Measurements from ENCODE around the gene OR51E1. TPM values are rescaled to one million over a fixed set of nuclear protein-coding genes. Genes with fewer than 3 reads are reported as not detected.

The OR51E1 gene
- total RNA-seq, 1 experiment from 2014 or later, result not detected

GRCh38 chr11:4680341-4680740 lies 36.6 kb downstream of the OR51E1 start:
- no peaks in the 10 kb centered on the region for H3F3A ChIP-seq (ENCODE audit: insufficient read depth, low read depth)
- POLR2A ChIA-PET (ENCODE audit: unreplicated experiment), result no interaction called here
- H4K20me1 ChIP-seq (ENCODE audit: insufficient read depth), result no peaks in the 10 kb centered on the region
- H3K4me1 ChIP-seq (replicated peaks; ENCODE audit: insufficient read depth), result no peaks in the 10 kb centered on the region
- H3K27ac ChIP-seq, result no peak overlapping the region
- no peaks in the 10 kb centered on the region for H3K79me2 ChIP-seq (ENCODE audit: low read depth)
- no peaks in the 10 kb centered on the region for H3K36me3 ChIP-seq (ENCODE audit: low read depth)
- no peaks in the 10 kb centered on the region for H3K9me2 ChIP-seq (ENCODE audit: insufficient read depth)
- no peaks in the 10 kb centered on the region for H3K9me3 ChIP-seq (ENCODE audit: insufficient read depth, low read depth)
- no peak for DNase-seq
- intact Hi-C loops (cut with micrococcal nuclease; ENCODE audit: unreplicated experiment), result no loop called here
- no peak overlapping the region for H3K4me3 ChIP-seq
- CTCF ChIA-PET, result no interaction called here
- TF ChIP-seq EZH2 (IDR thresholded peaks at IDR 0.05; ENCODE audit: low read depth), result no peak
- TF ChIP-seq, protein P1, sequence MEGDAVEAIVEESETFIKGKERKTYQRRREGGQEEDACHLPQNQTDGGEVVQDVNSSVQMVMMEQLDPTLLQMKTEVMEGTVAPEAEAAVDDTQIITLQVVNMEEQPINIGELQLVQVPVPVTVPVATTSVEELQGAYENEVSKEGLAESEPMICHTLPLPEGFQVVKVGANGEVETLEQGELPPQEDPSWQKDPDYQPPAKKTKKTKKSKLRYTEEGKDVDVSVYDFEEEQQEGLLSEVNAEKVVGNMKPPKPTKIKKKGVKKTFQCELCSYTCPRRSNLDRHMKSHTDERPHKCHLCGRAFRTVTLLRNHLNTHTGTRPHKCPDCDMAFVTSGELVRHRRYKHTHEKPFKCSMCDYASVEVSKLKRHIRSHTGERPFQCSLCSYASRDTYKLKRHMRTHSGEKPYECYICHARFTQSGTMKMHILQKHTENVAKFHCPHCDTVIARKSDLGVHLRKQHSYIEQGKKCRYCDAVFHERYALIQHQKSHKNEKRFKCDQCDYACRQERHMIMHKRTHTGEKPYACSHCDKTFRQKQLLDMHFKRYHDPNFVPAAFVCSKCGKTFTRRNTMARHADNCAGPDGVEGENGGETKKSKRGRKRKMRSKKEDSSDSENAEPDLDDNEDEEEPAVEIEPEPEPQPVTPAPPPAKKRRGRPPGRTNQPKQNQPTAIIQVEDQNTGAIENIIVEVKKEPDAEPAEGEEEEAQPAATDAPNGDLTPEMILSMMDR (conservative IDR thresholded peaks at IDR 0.05), result no peak
- no peak overlapping the region for H2AFZ ChIP-seq
- no TSS peak for BruUV-seq (replicated peaks)
- H3K4me2 ChIP-seq, result no peak overlapping the region
- H3K27me3 ChIP-seq (ENCODE audit: insufficient read depth, low read depth), result peaks cover 9% of the 10 kb centered on the region

- BruUV-seq (replicated peaks), result no TSS peak
- H3F3A ChIP-seq (ENCODE audit: insufficient read depth, low read depth), result no peaks in the 10 kb centered on the region
- no peak overlapping the region for H3K4me2 ChIP-seq
- H2AFZ ChIP-seq, result no peak overlapping the region
- H3K4me1 ChIP-seq (replicated peaks; ENCODE audit: insufficient read depth), result no peaks in the 10 kb centered on the region
- H3K9me3 ChIP-seq (ENCODE audit: insufficient read depth, low read depth), result no peaks in the 10 kb centered on the region
- no peaks in the 10 kb centered on the region for H4K20me1 ChIP-seq (ENCODE audit: insufficient read depth)
- no peaks in the 10 kb centered on the region for H3K9me2 ChIP-seq (ENCODE audit: insufficient read depth)
- DNase-seq, result no peak
- no peak overlapping the region for H3K4me3 ChIP-seq
- intact Hi-C loops (cut with micrococcal nuclease; ENCODE audit: unreplicated experiment), result no loop called here
- CTCF ChIA-PET, result no interaction called here
- H3K27me3 ChIP-seq (ENCODE audit: insufficient read depth, low read depth), result no peaks in the 10 kb centered on the region
- TF ChIP-seq, protein P1 (conservative IDR thresholded peaks at IDR 0.05), result no peak
- TF ChIP-seq EZH2 (IDR thresholded peaks at IDR 0.05; ENCODE audit: low read depth), result no peak
- no peak overlapping the region for H3K27ac ChIP-seq
- no peaks in the 10 kb centered on the region for H3K36me3 ChIP-seq (ENCODE audit: low read depth)
- POLR2A ChIA-PET (ENCODE audit: unreplicated experiment), result no interaction called here
- H3K79me2 ChIP-seq (ENCODE audit: low read depth), result no peaks in the 10 kb centered on the region
Observed at GRCh38 chr11:4682623-4683419, 39.0 kb downstream of the OR51E1 start.

- no TSS peak for BruUV-seq (replicated peaks)
- Histone ChIP-seq H3K36me3 (ENCODE audit: low read depth) (no peaks in the 10 kb centered on the region), H3F3A (ENCODE audit: insufficient read depth, low read depth) (no peaks in the 10 kb centered on the region), H3K4me2 (no peak overlapping the region), H2AFZ (no peak overlapping the region), H3K4me1 (replicated peaks; ENCODE audit: insufficient read depth) (no peaks in the 10 kb centered on the region), H3K9me3 (ENCODE audit: insufficient read depth, low read depth) (no peaks in the 10 kb centered on the region), H3K27ac (no peak overlapping the region), H3K27me3 (ENCODE audit: insufficient read depth, low read depth) (no peaks in the 10 kb centered on the region), H3K9me2 (ENCODE audit: insufficient read depth) (no peaks in the 10 kb centered on the region), H4K20me1 (ENCODE audit: insufficient read depth) (no peaks in the 10 kb centered on the region), H3K79me2 (ENCODE audit: low read depth) (no peaks in the 10 kb centered on the region), H3K4me3 (no peak overlapping the region)
- CTCF ChIA-PET, result no interaction called here
- DNase-seq, result no peak
- intact Hi-C loops (cut with micrococcal nuclease; ENCODE audit: unreplicated experiment), result no loop called here
- TF ChIP-seq, protein P1 (conservative IDR thresholded peaks at IDR 0.05), result no peak
- no peak for TF ChIP-seq EZH2 (IDR thresholded peaks at IDR 0.05; ENCODE audit: low read depth)
- POLR2A ChIA-PET (ENCODE audit: unreplicated experiment), result no interaction called here
Observed at GRCh38 chr11:4684631-4685285, 41.0 kb downstream of the OR51E1 start.
